ENCODE results near the gene TMEM256.

TMEM256 gene

DNA sequence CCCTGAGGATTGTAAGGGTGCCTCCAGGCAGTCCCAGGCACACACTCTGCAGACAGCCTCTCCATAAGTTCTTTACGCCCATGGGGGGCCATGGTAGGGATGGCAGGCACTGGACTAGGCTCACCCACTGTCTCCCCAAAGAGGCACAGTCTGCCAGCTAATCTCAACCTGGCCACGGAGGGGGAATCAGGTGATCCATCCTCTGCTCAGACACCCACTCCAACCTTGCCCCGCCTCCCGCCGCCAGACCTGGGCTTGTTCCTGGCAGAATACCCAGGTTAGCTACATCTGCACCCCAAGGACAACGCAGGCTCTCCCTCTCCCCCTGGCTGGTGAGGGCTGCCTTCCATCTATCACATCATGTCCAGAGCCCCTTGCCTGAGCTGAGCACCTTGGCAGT lies 5.0 kb upstream of the TMEM256 start:
- H3K4me3 ChIP-seq (ENCODE audit: low read depth, low read length): no peak overlapping the region
- DNase-seq: no peak
- H3K27ac ChIP-seq: no peak overlapping the region
- no peaks in the 10 kb centered on the region for H3K27me3 ChIP-seq (replicated peaks)
- H3K36me3 ChIP-seq (replicated peaks): peaks cover 15% of the 10 kb centered on the region
- TF ChIP-seq, protein P1, sequence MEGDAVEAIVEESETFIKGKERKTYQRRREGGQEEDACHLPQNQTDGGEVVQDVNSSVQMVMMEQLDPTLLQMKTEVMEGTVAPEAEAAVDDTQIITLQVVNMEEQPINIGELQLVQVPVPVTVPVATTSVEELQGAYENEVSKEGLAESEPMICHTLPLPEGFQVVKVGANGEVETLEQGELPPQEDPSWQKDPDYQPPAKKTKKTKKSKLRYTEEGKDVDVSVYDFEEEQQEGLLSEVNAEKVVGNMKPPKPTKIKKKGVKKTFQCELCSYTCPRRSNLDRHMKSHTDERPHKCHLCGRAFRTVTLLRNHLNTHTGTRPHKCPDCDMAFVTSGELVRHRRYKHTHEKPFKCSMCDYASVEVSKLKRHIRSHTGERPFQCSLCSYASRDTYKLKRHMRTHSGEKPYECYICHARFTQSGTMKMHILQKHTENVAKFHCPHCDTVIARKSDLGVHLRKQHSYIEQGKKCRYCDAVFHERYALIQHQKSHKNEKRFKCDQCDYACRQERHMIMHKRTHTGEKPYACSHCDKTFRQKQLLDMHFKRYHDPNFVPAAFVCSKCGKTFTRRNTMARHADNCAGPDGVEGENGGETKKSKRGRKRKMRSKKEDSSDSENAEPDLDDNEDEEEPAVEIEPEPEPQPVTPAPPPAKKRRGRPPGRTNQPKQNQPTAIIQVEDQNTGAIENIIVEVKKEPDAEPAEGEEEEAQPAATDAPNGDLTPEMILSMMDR (IDR thresholded peaks at IDR 0.05; ENCODE audit: low read depth, low read length, missing control alignments): no peak
- in situ Hi-C loops (cut with HindIII; ENCODE audit: low pct_ligation_motif_present, low sequenced_read_pairs): no loop called here

DNA sequence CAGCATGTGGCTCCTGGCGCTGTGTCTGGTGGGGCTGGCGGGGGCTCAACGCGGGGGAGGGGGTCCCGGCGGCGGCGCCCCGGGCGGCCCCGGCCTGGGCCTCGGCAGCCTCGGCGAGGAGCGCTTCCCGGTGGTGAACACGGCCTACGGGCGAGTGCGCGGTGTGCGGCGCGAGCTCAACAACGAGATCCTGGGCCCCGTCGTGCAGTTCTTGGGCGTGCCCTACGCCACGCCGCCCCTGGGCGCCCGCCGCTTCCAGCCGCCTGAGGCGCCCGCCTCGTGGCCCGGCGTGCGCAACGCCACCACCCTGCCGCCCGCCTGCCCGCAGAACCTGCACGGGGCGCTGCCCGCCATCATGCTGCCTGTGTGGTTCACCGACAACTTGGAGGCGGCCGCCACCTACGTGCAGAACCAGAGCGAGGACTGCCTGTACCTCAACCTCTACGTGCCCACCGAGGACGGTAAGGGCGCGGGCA lies 4.4 kb upstream of the TMEM256 start:
- DNase-seq: no peak
- Histone ChIP-seq H3K27me3 (replicated peaks) (no peaks in the 10 kb centered on the region), H3K27ac (no peak overlapping the region), H3K36me3 (replicated peaks) (peaks cover 15% of the 10 kb centered on the region), H3K4me3 (ENCODE audit: low read depth, low read length) (no peak overlapping the region)
- in situ Hi-C loops (cut with HindIII; ENCODE audit: low pct_ligation_motif_present, low sequenced_read_pairs): no loop called here
- TF ChIP-seq, protein P1 (IDR thresholded peaks at IDR 0.05; ENCODE audit: low read depth, low read length, missing control alignments): no peak

DNA sequence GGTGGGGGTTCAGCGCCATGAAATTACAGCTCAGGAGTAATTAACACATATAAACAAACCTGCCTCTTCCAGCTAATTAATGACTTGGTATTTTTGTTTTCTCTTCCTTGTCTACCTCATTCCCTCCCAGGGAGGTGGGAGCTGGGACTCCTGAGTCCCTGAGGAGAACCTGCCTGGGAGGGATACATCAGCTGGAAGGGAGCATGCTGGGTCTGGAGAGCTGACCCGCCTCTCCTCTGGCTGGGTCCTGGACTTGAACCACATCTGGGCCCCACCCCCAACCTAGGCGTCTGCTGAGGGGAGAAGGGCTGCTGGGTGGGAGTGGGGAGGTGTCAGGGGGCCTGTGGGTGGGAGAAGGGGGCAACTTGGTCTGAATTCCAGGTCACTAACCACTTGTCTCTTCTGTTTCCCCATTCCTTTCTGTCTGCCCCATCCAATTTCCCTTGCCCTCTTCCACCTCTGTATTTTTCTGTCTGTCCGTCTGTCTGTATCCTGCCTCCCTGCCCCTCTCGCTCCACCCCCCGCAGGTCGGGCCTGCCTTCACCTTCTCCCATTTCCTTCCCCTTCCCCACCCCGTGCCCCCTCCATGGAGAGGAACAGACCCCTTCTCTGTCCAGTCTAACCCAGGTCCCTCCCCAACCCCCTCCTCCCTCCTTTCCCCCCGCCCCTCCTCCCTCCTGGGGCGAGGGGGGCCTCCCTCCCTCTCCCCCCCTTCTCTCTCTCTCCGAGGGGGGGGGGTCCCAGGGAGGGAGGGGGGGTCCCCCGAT lies 3.8 kb upstream of the TMEM256 start, which contains the start of gene NLGN2:
Gene NLGN2, plus strand, starts transcription at position 361 of the 767 bp plus-strand sequence. CDS start 411 bp downstream, outside the sequence.
- Histone ChIP-seq H3K27ac (no peak within 1 kb of the TSS), H3K4me3 (ENCODE audit: low read depth, low read length) (no peak within 1 kb of the TSS), H3K36me3 (replicated peaks) (peaks cover 15% of the 10 kb centered on the region), H3K27me3 (replicated peaks) (no peaks in the 10 kb centered on the region)
- DNase-seq: no peak
- TF ChIP-seq, protein P1 (IDR thresholded peaks at IDR 0.05; ENCODE audit: low read depth, low read length, missing control alignments): no peak
- in situ Hi-C loops (cut with HindIII; ENCODE audit: low pct_ligation_motif_present, low sequenced_read_pairs): no loop called here

DNA sequence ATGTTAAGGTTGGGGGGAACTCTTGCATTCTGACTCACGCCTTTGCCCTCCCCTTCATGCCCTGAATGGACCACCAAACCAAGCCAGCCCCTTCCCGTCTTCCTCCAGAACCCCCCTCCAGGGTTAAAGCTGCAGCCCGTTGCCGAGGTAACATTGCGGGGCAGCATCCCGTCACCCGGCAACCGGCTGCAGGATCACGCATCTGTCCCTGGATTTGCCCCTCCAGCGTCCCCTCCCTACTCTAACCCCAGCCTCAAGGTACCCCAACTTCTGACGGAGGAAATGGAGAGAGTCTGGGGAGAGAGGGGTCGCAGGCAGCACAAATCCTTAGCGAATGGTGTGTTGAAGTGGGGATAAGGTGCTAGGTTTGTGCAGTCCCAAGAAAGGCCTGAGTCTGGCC lies 3.2 kb upstream of the TMEM256 start:
- H3K27ac ChIP-seq: no peak overlapping the region
- TF ChIP-seq, protein P1 (IDR thresholded peaks at IDR 0.05; ENCODE audit: low read depth, low read length, missing control alignments): no peak
- H3K27me3 ChIP-seq (replicated peaks): no peaks in the 10 kb centered on the region
- H3K4me3 ChIP-seq (ENCODE audit: low read depth, low read length): no peak overlapping the region
- DNase-seq: no peak
- in situ Hi-C loops (cut with HindIII; ENCODE audit: low pct_ligation_motif_present, low sequenced_read_pairs): no loop called here
- H3K36me3 ChIP-seq (replicated peaks): peaks cover 15% of the 10 kb centered on the region

DNA sequence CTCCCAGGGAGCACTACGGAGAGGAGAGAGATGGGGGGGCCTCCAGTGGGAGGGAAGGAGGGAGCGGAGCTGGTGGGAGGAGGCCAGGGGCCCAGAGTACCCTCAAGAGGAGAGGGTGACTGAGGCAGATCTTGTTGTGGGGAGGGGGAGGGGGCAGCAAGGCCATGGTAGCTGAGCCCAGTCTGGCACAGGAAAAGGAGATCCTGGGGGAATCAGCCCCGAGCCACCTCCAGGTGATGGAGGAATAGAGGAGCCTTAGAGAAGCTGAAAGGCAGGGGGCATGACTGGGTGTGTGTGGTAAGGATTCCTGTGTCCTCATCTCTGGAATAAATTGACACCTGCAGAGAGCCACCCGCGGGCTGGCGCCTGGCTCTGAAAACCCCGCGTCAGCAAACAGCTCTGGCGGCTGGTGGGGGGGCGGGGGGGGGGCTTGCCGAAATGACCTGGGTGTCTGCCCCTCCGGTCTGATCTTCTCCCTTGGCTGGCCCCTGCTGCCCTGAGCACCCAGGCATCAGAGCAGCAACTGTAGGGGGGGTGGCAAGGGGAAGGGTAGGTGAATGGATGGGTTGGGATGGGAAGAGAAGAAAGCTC lies 2.4 kb upstream of the TMEM256 start:
- Histone ChIP-seq H3K27ac (no peak overlapping the region), H3K4me3 (ENCODE audit: low read depth, low read length) (peak overlapping the region; percentile 69), H3K36me3 (replicated peaks) (peaks cover 15% of the 10 kb centered on the region), H3K27me3 (replicated peaks) (no peaks in the 10 kb centered on the region)
- TF ChIP-seq, protein P1 (IDR thresholded peaks at IDR 0.05; ENCODE audit: low read depth, low read length, missing control alignments): no peak
- in situ Hi-C loops (cut with HindIII; ENCODE audit: low pct_ligation_motif_present, low sequenced_read_pairs): no loop called here
- no peak for DNase-seq

Data from brain microvascular endothelial cell (primary cell).